K562 (cell line): ENCODE results near the gene PPM1H.

ENCODE experiments used
- GABPB1 ChIP-seq: sonication (generic); formaldehyde crosslinking; IDR thresholded peaks from 2 replicates; pipeline ENCODE4 v1.8.0; 2022; ENCODE audit warnings: mild to moderate bottlenecking, missing genetic modification reagents
- NFYB ChIP-seq: IDR thresholded peaks from 2 replicates; pipeline ENCODE4 v1.6.1; 2011; ENCODE audit warnings: mild to moderate bottlenecking, moderate library complexity; ENCODE audit not compliant: insufficient read length; ENCODE audit errors: extremely low read depth
- YY1 ChIP-seq, 3 experiments: IDR thresholded peaks; 2 replicates each; pipeline ENCODE4 v1.6.1; 2011; ENCODE audit warnings: low read length in 2 of 3, mild to moderate bottlenecking in 2 of 3, moderate library complexity in 2 of 3, borderline replicate concordance in 1 of 3, control low read depth in 1 of 3, low read depth in 1 of 3; ENCODE audit not compliant: insufficient read depth in 3 of 3, insufficient replicate concordance in 2 of 3, control insufficient read depth in 1 of 3, insufficient read length in 1 of 3; ENCODE audit errors: extremely low read depth in 1 of 3
- TF ChIP-seq, protein P1 (sequence below), 2 experiments: fragments of 450-650 bp in 1 of 2; sonication (generic) in 1 of 2; formaldehyde crosslinking in 1 of 2; IDR thresholded peaks in 1 of 2; conservative IDR thresholded peaks in 1 of 2; 2 replicates each; pipeline versions ENCODE4 v1.6.1 to v1.8.1; 2016 to 2023; ENCODE audit warnings: mild to moderate bottlenecking in 2 of 2, moderate library complexity in 2 of 2, inconsistent platforms in 1 of 2, missing genetic modification reagents in 1 of 2

DNA sequence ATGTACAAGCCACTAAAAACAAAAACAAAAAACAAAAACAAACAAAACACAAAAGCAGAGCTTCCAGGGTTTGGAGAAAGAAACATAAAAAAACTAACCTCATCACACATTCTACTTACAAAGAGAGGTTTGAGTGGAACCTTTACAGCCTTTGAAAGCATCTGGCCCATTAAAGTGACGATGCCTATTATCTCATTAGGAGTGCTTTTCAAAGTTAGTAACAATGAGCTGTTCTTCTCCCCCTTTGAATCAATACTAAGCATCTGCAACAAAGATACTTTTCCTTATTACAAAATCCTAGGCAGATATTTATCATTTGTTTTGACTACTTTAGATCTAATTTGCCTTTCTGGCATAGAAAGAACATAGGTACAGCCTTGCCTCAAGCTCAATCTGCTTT lies 217.3 kb downstream of the PPM1H start:
- TF ChIP-seq NFYB (no peak), YY1 (IDR thresholded peaks at IDR 0.05; ENCODE audit: borderline replicate concordance in 1 of 3, control insufficient read depth in 1 of 3, extremely low read depth in 1 of 3, insufficient read depth in 3 of 3, insufficient read length in 1 of 3, insufficient replicate concordance in 2 of 3, low read depth in 1 of 3, low read length in 2 of 3) (no peak), GABPB1 (no peak)
- TF ChIP-seq, protein P1, sequence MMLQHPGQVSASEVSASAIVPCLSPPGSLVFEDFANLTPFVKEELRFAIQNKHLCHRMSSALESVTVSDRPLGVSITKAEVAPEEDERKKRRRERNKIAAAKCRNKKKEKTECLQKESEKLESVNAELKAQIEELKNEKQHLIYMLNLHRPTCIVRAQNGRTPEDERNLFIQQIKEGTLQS (IDR thresholded peaks at IDR 0.05): no peak
- TF ChIP-seq, protein P1 (CRISPR knock-in tag; conservative IDR thresholded peaks at IDR 0.05): no peak
